ENCODE measurements around the gene SNCAIP.

Gene SNCAIP

DNA sequence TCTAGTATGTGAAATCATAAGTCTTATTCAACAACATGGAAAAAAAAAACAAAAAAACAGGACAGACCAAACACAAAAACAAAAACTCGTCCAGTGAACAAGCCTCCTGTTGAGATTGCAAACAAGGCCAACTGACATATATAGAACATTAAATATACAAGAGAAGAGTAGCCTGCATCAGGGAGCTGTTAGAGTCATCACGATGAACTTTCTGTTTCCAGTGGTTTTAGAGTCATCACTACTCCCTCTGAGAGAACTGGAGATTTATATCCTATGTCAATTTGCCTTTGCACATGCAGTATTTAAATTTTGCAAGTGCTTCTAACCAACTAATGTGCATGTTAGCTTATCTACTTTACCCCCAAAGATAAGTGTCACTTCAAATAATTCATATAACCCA lies 9.9 kb downstream of the SNCAIP start:
- no peak for DNase-seq
- Histone ChIP-seq H3K36me3 (no peaks in the 10 kb centered on the region), H3K27me3 (peaks cover 3% of the 10 kb centered on the region; the same call in 1 of the 2 replicates), H3K4me3 (ENCODE audit: low read depth, low read length) (no peak overlapping the region), H3K4me1 (no peaks in the 10 kb centered on the region), H3K9me3 (no peaks in the 10 kb centered on the region)
- TF ChIP-seq, protein P1, sequence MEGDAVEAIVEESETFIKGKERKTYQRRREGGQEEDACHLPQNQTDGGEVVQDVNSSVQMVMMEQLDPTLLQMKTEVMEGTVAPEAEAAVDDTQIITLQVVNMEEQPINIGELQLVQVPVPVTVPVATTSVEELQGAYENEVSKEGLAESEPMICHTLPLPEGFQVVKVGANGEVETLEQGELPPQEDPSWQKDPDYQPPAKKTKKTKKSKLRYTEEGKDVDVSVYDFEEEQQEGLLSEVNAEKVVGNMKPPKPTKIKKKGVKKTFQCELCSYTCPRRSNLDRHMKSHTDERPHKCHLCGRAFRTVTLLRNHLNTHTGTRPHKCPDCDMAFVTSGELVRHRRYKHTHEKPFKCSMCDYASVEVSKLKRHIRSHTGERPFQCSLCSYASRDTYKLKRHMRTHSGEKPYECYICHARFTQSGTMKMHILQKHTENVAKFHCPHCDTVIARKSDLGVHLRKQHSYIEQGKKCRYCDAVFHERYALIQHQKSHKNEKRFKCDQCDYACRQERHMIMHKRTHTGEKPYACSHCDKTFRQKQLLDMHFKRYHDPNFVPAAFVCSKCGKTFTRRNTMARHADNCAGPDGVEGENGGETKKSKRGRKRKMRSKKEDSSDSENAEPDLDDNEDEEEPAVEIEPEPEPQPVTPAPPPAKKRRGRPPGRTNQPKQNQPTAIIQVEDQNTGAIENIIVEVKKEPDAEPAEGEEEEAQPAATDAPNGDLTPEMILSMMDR (IDR thresholded peaks at IDR 0.05; ENCODE audit: low read depth, low read length) = no peak

DNA sequence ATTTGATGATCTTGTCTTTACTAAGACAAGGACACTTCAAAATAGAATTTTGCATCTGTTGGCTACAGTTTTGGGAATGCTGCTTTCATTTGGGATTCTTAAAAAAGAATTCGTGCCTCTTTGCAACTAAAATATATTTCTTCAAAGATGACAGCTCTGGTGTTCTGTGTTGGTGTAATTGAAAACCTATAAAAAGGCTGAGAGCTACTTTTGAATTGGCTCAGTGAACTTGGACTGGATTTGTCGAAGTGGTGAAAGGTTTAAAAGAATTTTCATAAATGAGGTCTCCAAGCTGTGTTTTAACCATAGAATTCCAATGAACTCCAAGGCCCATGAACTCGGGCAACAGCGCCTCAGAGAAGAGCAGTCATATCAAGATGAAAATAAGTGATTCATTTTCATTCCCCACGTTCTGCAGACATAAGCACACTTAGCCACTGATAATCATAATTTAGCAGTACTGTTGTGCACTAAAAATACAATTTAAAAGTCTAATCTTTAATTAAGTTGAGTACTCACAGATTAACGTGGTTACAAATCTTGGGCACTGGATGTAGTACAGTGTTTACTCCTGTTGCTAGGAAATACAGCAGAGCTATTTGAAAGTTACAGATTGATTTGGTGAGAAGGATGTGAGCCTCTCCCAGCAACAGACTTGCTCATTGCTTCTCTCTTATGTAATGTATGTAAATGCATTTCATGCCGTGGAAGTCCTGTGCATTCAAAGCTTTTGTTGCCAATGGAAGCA lies 10.9 kb downstream of the SNCAIP start:
- TF ChIP-seq, protein P1 (IDR thresholded peaks at IDR 0.05; ENCODE audit: low read depth, low read length) = no peak
- H3K4me1 ChIP-seq = no peaks in the 10 kb centered on the region
- DNase-seq = no peak
- H3K9me3 ChIP-seq = no peaks in the 10 kb centered on the region
- H3K36me3 ChIP-seq = no peaks in the 10 kb centered on the region
- peaks cover 3% of the 10 kb centered on the region; the same call in 1 of the 2 replicates for H3K27me3 ChIP-seq
- no peak overlapping the region for H3K4me3 ChIP-seq (ENCODE audit: low read depth, low read length)

GRCh38 chr5:122323738-122324137 lies 11.7 kb downstream of the SNCAIP start:
- no peaks in the 10 kb centered on the region for H3K4me1 ChIP-seq
- TF ChIP-seq, protein P1 (IDR thresholded peaks at IDR 0.05; ENCODE audit: low read depth, low read length) = no peak
- no peak overlapping the region for H3K4me3 ChIP-seq (ENCODE audit: low read depth, low read length)
- no peaks in the 10 kb centered on the region for H3K9me3 ChIP-seq
- DNase-seq = no peak
- no peaks in the 10 kb centered on the region for H3K36me3 ChIP-seq
- H3K27me3 ChIP-seq = no peaks in the 10 kb centered on the region; the same call in 1 of the 2 replicates

DNA sequence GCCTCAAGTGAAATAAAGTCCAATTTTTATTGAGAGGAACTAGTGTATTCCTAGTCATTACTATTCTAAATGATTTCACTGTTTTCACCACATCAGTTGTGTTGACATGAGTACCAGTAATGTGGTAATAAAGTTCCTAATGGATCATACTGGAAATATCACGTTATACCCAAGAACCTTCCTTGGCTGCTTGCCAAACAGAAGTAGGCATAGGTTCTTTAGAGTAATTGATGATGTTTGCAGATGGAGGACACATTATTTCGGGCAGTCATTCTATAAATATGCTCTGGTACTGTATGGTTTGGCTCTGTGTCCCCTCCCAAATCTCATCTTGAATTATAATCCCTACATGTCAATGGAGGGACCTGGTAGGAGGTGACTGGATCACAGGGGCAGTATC lies 15.1 kb downstream of the SNCAIP start:
- Histone ChIP-seq H3K36me3 (no peaks in the 10 kb centered on the region), H3K4me3 (ENCODE audit: low read depth, low read length) (no peak overlapping the region), H3K27me3 (no peaks in the 10 kb centered on the region; the same call in 1 of the 2 replicates), H3K4me1 (no peaks in the 10 kb centered on the region), H3K9me3 (no peaks in the 10 kb centered on the region)
- no peak for DNase-seq
- TF ChIP-seq, protein P1 (IDR thresholded peaks at IDR 0.05; ENCODE audit: low read depth, low read length) = no peak

DNA sequence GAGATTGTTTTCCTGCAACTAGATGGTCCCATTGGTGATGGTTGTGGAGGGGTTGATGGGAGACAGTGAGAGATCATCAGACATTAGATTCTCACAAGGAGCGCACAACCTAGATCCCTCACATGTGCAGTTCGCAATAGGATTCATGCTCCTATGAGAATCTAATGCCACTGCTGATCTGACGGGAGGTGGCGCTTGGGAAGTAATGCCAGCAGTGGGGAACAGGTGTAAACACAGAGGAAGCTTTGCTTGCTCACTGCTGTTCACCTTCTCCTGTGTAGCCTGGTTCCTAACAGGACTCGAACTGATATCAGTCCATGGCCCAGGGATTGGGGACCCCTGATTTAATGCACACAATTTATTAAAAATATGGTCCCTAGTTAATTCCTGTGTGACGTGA lies 18.8 kb downstream of the SNCAIP start:
- no peaks in the 10 kb centered on the region for H3K9me3 ChIP-seq
- no peaks in the 10 kb centered on the region for H3K4me1 ChIP-seq
- no peak overlapping the region for H3K4me3 ChIP-seq (ENCODE audit: low read depth, low read length)
- no peaks in the 10 kb centered on the region for H3K36me3 ChIP-seq
- TF ChIP-seq, protein P1 (IDR thresholded peaks at IDR 0.05; ENCODE audit: low read depth, low read length) = no peak
- no peak for DNase-seq
- no peaks in the 10 kb centered on the region; the same call in 1 of the 2 replicates for H3K27me3 ChIP-seq
